PFSK-1 (cell line): ENCODE data around the gene C22orf23.

ENCODE experiments used
- FOXP2 ChIP-seq: optimal IDR thresholded peaks from 2 replicates; pipeline ENCODE3; 2011; ENCODE audit warnings: borderline replicate concordance, control low read depth, inconsistent platforms; ENCODE audit not compliant: insufficient read depth; ENCODE audit errors: extremely low read length, extremely low read depth
- POLR2AphosphoS5 ChIP-seq: IDR thresholded peaks from 2 replicates; pipeline ENCODE4 v1.6.1; 2012; ENCODE audit warnings: low read depth, mild to moderate bottlenecking, control low read depth, low read length, moderate library complexity
- SIN3A ChIP-seq: IDR thresholded peaks from 2 replicates; pipeline ENCODE4 v1.6.1; 2012; ENCODE audit warnings: mild to moderate bottlenecking, low read length, moderate library complexity, borderline replicate concordance; ENCODE audit not compliant: insufficient read depth
- TAF1 ChIP-seq: IDR thresholded peaks from 2 replicates; pipeline ENCODE4 v1.6.1; 2012; ENCODE audit warnings: low read length, control low read depth, borderline replicate concordance; ENCODE audit not compliant: insufficient read depth
- TF ChIP-seq, protein P1 (sequence below), 2 experiments: IDR thresholded peaks; 2 replicates each; pipeline versions ENCODE4 v1.6.1 to v1.8.0; 2011 to 2012; ENCODE audit warnings: low read depth in 2 of 2, low read length in 2 of 2, control low read depth in 1 of 2, inconsistent platforms in 1 of 2, mild to moderate bottlenecking in 1 of 2, moderate library complexity in 1 of 2; ENCODE audit not compliant: insufficient read depth in 1 of 2

Gene C22orf23

DNA sequence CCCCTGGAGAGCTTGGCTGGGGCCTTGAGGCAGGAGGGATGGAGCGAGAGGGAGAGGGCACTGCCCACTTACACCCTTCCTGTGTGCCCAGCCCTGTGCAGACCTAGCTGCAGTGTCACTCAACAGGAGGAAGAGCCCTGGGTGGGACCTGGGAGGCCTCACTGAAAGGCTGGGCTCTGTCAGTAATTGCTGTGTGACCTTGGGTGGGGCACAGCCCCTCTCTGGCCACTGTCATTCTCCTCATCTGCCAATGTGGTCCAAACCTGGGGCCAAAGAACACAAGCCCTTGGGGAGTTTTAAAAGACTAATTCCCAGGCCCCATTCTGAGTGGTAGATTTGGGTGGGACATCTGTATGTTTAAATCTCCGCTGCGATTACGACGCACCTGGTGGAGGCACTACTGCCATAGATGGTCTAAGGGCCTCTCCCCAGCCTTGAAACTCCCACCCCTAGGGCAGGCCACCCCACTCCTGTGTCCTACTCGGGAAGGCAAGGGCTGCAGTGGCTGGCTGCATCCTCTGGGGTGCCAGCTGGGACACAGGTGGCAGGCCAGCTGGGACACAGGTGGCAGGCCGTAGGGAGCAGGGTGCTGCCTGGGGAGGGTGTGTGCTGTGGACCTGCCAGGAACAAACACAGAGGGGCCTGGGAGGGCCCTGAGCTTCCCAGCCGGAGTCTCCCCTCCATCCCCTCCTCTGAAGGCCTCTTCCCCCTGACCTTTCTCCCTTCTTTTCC lies 43.3 kb upstream of the C22orf23 start:
- no peak for TF ChIP-seq SIN3A
- TF ChIP-seq TAF1, result no peak
- TF ChIP-seq, protein P1, sequence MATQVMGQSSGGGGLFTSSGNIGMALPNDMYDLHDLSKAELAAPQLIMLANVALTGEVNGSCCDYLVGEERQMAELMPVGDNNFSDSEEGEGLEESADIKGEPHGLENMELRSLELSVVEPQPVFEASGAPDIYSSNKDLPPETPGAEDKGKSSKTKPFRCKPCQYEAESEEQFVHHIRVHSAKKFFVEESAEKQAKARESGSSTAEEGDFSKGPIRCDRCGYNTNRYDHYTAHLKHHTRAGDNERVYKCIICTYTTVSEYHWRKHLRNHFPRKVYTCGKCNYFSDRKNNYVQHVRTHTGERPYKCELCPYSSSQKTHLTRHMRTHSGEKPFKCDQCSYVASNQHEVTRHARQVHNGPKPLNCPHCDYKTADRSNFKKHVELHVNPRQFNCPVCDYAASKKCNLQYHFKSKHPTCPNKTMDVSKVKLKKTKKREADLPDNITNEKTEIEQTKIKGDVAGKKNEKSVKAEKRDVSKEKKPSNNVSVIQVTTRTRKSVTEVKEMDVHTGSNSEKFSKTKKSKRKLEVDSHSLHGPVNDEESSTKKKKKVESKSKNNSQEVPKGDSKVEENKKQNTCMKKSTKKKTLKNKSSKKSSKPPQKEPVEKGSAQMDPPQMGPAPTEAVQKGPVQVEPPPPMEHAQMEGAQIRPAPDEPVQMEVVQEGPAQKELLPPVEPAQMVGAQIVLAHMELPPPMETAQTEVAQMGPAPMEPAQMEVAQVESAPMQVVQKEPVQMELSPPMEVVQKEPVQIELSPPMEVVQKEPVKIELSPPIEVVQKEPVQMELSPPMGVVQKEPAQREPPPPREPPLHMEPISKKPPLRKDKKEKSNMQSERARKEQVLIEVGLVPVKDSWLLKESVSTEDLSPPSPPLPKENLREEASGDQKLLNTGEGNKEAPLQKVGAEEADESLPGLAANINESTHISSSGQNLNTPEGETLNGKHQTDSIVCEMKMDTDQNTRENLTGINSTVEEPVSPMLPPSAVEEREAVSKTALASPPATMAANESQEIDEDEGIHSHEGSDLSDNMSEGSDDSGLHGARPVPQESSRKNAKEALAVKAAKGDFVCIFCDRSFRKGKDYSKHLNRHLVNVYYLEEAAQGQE (IDR thresholded peaks at IDR 0.05; ENCODE audit: insufficient read depth in 1 of 2, low read depth in 2 of 2, low read length in 2 of 2), result no peak
- TF ChIP-seq POLR2AphosphoS5, result no peak
- TF ChIP-seq FOXP2, result no peak

DNA sequence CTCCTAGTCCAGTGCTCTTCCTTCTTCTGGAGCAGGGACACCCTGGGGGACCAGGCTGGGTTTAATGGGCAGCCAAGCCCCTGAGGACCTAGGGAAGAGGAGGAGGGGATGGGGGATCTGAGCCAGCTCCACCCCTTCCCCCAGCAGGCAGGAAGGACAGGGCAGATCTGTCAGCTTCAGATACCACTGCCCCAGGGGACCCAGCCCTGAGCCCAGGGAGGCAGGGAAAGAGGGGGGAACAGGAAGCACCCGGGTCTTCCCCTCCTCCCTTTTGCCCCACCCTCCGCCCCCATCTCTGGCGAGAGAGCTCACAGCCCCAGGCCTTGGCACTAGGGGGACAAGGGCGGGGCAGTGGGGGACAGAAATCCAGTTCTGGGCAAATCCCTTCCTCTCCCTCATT lies 42.7 kb upstream of the C22orf23 start:
- no peak for TF ChIP-seq FOXP2
- no peak for TF ChIP-seq SIN3A
- TF ChIP-seq, protein P1 (IDR thresholded peaks at IDR 0.05; ENCODE audit: insufficient read depth in 1 of 2, low read depth in 2 of 2, low read length in 2 of 2), result no peak
- no peak for TF ChIP-seq TAF1
- no peak for TF ChIP-seq POLR2AphosphoS5

DNA sequence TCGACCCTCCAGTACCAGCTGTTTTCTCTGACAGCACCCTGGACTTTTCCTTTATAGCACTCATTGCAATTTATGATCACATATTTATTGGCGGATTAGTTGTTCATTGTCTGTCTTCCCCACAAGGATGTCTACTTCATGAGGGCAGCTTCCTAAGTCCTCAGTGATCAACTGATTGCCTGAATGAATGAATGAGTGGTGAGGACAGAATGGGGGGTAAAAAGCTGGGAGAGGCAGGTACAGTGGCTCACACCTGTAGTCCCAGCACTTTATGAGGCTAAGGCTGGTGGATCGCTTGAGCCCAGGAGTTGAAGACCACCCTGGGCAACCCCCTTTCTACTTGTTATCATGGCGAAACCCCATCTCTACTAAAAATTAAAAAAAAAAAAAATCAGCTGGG lies 42.1 kb upstream of the C22orf23 start:
- TF ChIP-seq POLR2AphosphoS5 (no peak), SIN3A (no peak), FOXP2 (no peak), TAF1 (no peak)
- TF ChIP-seq, protein P1 (IDR thresholded peaks at IDR 0.05; ENCODE audit: insufficient read depth in 1 of 2, low read depth in 2 of 2, low read length in 2 of 2), result no peak

DNA sequence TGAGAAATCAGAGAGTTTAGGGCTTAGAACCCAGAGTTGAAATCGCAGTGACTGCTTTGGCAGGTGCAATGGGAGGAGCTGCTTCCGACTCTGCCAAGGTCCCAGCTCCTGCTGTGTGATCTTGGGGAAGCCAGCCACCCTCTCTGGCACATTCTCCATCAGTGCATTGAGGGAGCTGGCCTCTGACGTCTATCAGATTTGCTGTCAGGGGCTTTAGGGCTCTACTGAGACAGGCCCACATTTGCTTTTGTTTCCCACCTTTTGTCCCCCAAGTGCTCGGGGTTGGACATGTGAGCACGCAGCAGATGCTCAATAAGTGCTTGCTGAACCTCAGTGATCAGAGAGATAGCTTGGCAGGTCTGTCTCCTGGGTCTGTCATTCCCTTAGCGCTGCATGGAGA lies 41.6 kb upstream of the C22orf23 start:
- TF ChIP-seq TAF1, result no peak
- no peak for TF ChIP-seq POLR2AphosphoS5
- TF ChIP-seq FOXP2, result no peak
- TF ChIP-seq, protein P1 (IDR thresholded peaks at IDR 0.05; ENCODE audit: insufficient read depth in 1 of 2, low read depth in 2 of 2, low read length in 2 of 2), result no peak
- TF ChIP-seq SIN3A, result no peak

DNA sequence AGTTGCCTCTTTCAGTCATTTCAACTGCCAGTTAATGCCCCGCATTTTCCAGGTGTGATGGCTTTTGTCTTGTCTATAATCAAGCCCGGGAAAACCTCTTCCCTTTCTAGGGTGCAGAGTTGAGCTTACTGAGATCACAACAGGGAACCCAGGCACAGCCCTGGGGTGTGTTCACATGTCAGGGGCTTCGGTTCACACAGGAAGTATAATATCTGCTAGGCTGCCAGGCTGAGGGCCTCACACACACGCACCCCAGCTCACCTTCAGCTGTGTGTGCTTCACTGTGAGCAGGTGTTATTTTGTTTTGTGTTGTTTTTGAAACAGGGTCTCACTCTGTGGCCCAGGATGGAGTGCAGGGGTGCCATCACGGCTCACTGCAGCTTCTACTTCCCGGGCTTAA lies 40.6 kb upstream of the C22orf23 start:
- TF ChIP-seq, protein P1 (IDR thresholded peaks at IDR 0.05; ENCODE audit: insufficient read depth in 1 of 2, low read depth in 2 of 2, low read length in 2 of 2), result no peak
- TF ChIP-seq TAF1 (no peak), FOXP2 (no peak), SIN3A (no peak), POLR2AphosphoS5 (no peak)
